22Rv1 (cell line): ENCODE data around the gene CD44.

Experiments
- ZFX ChIP-seq: fragments of 450-650 bp; IDR thresholded peaks from 2 replicates; pipeline ENCODE4 v1.6.1; 2017; ENCODE audit warnings: antibody characterized with exemption, borderline replicate concordance
- TF ChIP-seq, protein P1 (sequence below): fragments of 450-650 bp; IDR thresholded peaks from 2 replicates; pipeline ENCODE4 v1.5.1; 2017; ENCODE audit warnings: mild to moderate bottlenecking

DNA sequence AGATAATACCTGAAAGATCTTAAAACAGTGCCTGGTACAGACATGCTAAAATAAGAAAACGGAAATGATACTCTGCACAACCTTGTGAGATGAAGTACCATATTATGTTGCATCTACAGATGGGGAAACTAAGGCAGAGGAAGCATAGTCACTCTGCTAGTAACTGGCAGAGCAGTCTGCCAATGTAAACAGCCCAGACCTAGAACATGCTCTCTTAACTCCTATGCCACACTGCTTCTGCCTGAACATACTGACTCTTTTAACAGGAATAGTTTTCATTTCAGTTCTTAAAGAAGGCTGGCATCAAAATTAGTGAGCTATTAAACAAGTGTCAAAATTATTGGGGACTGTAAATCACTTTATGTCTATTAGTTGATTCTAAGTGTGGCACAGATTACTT is 99.9 kb downstream of the CD44 start:
- TF ChIP-seq, protein P1, sequence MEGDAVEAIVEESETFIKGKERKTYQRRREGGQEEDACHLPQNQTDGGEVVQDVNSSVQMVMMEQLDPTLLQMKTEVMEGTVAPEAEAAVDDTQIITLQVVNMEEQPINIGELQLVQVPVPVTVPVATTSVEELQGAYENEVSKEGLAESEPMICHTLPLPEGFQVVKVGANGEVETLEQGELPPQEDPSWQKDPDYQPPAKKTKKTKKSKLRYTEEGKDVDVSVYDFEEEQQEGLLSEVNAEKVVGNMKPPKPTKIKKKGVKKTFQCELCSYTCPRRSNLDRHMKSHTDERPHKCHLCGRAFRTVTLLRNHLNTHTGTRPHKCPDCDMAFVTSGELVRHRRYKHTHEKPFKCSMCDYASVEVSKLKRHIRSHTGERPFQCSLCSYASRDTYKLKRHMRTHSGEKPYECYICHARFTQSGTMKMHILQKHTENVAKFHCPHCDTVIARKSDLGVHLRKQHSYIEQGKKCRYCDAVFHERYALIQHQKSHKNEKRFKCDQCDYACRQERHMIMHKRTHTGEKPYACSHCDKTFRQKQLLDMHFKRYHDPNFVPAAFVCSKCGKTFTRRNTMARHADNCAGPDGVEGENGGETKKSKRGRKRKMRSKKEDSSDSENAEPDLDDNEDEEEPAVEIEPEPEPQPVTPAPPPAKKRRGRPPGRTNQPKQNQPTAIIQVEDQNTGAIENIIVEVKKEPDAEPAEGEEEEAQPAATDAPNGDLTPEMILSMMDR = no peak
- no peak for TF ChIP-seq ZFX
